ENCODE results near the gene KRTAP10-2.

GRCh38 chr21:44524414-44525371, 26.6 kb downstream of the KRTAP10-2 start:
- TF ChIP-seq, protein P1, sequence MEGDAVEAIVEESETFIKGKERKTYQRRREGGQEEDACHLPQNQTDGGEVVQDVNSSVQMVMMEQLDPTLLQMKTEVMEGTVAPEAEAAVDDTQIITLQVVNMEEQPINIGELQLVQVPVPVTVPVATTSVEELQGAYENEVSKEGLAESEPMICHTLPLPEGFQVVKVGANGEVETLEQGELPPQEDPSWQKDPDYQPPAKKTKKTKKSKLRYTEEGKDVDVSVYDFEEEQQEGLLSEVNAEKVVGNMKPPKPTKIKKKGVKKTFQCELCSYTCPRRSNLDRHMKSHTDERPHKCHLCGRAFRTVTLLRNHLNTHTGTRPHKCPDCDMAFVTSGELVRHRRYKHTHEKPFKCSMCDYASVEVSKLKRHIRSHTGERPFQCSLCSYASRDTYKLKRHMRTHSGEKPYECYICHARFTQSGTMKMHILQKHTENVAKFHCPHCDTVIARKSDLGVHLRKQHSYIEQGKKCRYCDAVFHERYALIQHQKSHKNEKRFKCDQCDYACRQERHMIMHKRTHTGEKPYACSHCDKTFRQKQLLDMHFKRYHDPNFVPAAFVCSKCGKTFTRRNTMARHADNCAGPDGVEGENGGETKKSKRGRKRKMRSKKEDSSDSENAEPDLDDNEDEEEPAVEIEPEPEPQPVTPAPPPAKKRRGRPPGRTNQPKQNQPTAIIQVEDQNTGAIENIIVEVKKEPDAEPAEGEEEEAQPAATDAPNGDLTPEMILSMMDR (IDR thresholded peaks at IDR 0.05 in 2 of 3, conservative IDR thresholded peaks at IDR 0.05 in 1 of 3; ENCODE audit: borderline replicate concordance in 1 of 3, insufficient read depth in 1 of 3, low read depth in 2 of 3, low read length in 2 of 3) = no peak
- TF ChIP-seq, protein P2, sequence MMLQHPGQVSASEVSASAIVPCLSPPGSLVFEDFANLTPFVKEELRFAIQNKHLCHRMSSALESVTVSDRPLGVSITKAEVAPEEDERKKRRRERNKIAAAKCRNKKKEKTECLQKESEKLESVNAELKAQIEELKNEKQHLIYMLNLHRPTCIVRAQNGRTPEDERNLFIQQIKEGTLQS (IDR thresholded peaks at IDR 0.05) = no peak
- TF ChIP-seq POLR2A (IDR thresholded peaks at IDR 0.05; ENCODE audit: borderline replicate concordance, extremely low read depth, insufficient read depth, insufficient read length) (no peak), SIN3A (IDR thresholded peaks at IDR 0.05; ENCODE audit: low read depth) (no peak), POLR2AphosphoS5 (IDR thresholded peaks at IDR 0.05; ENCODE audit: low read depth, low read length) (no peak), RAD21 (IDR thresholded peaks at IDR 0.05; ENCODE audit: low read depth) (no peak), EZH2 (IDR thresholded peaks at IDR 0.05) (no peak), EZH2phosphoT487 (IDR thresholded peaks at IDR 0.05; ENCODE audit: borderline replicate concordance) (no peak), ELF1 (IDR thresholded peaks at IDR 0.05; ENCODE audit: borderline replicate concordance, low read depth) (no peak), SP1 (IDR thresholded peaks at IDR 0.05; ENCODE audit: low read depth) (no peak), JUND (IDR thresholded peaks at IDR 0.05) (no peak)
- TF ChIP-seq, protein P3, sequence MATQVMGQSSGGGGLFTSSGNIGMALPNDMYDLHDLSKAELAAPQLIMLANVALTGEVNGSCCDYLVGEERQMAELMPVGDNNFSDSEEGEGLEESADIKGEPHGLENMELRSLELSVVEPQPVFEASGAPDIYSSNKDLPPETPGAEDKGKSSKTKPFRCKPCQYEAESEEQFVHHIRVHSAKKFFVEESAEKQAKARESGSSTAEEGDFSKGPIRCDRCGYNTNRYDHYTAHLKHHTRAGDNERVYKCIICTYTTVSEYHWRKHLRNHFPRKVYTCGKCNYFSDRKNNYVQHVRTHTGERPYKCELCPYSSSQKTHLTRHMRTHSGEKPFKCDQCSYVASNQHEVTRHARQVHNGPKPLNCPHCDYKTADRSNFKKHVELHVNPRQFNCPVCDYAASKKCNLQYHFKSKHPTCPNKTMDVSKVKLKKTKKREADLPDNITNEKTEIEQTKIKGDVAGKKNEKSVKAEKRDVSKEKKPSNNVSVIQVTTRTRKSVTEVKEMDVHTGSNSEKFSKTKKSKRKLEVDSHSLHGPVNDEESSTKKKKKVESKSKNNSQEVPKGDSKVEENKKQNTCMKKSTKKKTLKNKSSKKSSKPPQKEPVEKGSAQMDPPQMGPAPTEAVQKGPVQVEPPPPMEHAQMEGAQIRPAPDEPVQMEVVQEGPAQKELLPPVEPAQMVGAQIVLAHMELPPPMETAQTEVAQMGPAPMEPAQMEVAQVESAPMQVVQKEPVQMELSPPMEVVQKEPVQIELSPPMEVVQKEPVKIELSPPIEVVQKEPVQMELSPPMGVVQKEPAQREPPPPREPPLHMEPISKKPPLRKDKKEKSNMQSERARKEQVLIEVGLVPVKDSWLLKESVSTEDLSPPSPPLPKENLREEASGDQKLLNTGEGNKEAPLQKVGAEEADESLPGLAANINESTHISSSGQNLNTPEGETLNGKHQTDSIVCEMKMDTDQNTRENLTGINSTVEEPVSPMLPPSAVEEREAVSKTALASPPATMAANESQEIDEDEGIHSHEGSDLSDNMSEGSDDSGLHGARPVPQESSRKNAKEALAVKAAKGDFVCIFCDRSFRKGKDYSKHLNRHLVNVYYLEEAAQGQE (IDR thresholded peaks at IDR 0.05; ENCODE audit: low read depth) = no peak

All from HCT116 (cell line).